NCI-H1105 treated with DMSO at 0.1 percent for 48 hours (cell line): ENCODE data around the gene DLGAP3.
"Not testable (repeated sequence)": the region's sequence is repeated elsewhere in the genome, so short reads cannot be mapped to it uniquely, and the experiment has no call there.

Experiments
- DNase-seq: peaks from one replicate; lab custom pipeline; 2025; lab: John Stamatoyannopoulos, UW

The DLGAP3 gene

DNA sequence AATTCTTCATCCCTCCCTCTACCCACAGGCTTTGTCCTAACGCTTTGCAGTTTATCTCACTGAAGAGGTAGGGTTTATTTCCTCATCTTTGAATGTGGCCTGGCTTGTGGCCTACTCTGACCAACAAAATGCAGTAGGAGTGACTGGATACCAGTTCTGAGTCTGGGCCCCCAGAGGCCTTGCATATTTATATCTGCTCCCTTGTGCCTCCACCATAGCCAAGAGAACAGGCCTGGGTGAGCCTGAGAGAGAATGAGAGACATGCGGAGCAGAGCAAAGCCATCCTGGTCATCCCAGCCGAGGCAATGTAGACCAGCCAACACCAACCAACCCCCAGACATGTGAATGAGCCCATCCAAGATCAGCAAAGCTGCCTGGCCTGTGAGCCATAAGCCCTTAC, 100.2 kb downstream of the DLGAP3 start:
- DNase-seq, result no peak

DNA sequence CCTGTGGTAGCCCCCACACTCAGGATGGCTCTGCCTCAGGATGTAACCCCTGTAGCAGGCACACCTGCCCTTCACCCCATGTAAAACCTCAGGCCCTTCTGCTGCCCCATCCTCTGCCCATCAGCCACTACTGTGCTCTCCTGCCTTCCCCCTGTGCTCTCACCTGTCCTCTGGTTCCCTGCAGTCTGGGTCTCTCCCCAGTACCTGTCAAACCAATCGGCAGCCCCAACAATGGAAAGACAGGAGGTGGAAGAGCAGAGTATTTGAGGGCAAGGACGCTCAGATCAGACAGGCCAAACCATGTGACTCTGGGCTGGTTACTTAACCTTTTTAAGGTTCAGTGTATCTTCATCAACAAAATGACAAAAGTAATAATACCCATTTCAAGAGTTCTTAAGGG, 100.8 kb downstream of the DLGAP3 start:
- no peak for DNase-seq

DNA sequence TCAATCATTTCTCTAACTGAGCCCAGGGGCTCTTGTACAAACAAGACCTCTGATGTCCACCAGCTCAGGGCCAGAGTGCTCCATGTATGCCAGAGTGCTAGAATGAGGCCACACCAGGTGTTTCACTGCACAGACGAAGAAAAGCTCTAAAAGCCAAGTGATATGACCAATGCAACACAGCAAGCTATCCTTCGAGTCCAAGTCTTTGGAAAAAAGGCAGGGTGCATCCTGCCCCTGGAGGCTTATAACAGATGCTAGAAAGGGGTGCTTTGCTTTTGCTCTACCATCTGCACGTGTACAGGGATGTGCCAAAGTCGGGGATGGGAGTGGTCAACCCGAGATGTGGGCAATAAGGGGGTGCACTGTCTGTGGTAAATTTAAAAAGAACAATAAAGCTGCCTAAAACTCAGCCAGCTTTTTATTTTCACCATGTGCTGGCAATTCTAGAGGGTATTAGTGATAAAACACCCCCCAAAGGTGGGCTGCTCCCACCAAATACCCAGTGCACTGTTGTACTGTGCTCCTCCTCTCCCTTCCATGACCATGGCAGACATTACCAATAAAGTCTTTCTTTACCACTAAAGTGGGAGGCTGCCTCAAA, 102.0 kb downstream of the DLGAP3 start:
- DNase-seq, result no peak

DNA sequence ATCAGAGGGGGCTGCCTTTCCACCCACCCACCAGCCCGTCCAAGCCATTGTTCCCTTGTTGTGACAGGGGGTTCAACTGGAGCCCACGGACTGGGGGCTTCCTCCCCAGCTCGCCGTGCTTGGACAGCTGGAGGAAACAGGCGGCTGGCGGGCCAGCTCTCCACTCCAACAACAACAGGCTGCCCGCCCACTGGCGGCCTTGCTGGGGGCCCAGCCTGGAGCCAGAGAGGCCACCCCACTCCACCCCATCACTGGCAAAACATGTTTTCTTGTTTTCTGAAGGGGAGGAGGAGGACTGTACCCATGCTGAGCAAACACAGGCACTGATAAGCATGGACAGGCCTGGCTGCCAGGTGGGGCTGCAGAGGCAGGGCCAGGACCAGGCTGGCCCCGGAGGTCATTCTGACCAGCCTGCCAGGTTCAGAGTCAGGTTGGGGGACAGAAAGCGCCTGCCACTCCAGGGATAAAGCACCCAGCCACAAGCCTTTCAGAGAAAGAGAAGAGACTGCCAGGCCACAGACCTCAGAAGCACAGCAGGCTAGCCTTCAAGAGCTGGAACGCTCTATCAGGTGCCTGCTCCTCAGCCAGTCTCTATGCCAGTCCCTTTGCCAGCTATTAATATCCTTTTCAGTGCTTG, 103.9 kb downstream of the DLGAP3 start:
- no peak for DNase-seq

DNA sequence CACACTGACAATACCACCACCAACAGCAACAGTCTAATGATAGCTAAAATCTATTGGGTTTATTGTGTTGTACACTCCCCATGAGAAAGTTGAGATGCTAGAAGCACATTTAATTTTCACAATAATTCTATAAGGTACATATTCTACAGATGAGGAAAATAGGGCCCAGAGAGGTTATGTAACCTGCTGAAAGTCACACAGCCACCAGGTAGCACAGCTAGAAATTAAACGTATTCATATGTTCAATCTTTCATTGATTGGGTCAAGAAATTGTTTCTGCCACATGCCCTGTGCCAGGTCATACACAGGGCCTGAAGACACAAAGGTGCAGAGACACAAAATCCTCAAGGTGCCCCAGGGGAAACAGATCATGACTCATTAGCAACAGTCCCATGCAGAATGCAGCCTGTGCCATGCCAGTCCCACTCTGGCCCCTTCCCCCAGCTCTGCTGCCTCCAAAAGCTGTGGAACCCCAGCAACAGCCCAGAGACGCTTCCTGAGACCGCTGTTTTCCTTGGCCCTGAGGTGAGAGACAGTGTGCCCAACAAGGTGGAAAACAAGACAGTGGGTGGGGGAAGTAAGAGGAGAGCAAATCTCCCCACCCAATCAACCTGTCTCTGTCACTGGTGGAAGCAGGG, 104.5 kb downstream of the DLGAP3 start:
- DNase-seq, result no peak

DNA sequence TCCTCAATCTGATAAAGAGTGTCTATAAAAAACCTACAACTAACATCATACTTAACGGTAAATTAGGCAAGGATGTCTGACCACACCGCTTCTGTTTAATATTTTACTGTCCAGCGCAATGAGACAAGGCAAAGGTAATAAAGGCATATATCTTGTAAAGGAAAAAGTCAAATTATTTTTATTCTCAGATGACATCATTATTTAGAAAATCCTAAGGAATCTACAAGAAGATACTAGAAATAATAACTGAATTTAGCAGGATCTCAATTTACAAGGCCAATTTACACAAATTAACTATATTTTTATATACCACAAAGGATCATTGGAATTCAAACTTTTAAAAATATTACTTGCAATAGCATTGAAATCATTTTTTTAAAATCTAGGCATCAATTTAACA, 107.2 kb downstream of the DLGAP3 start:
- no peak for DNase-seq

DNA sequence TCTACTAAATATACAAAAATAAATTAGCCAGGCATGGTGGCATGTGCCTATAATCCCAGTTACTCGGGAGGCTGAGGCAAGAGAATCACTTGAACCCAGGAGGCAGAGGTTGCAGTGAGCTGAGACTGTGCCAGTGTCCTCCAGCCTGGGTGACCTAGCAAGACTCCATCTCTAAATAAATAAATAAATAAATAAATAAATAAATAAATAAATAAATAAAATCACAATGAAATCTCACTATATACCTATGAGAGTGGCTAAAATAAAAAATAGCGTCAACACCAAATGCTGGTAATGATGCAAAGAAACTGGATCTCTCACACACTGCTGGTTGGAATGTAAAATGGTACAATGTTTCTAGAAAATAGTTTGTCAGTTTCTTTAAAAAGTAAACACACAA, 110.6 kb downstream of the DLGAP3 start:
- DNase-seq, result not testable (repeated sequence)

DNA sequence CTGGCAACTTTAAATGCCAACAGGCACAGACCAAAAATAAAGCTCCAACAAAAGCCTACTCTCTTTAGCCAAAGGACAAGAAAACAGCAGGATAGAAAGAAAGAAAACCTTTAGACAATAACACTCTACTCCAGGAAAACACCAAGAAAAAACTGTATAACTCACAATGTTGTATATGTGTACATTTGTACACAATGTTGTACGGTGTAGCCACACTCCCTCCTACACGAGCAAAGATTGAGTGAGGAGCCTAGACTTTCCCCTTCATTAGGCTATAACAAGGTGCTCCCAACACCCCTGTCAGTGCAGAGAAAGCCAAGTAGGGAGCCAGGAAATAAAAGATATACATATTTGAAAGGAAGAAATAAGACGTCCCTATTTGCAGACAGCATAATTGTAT, 112.7 kb downstream of the DLGAP3 start:
- no peak for DNase-seq

DNA sequence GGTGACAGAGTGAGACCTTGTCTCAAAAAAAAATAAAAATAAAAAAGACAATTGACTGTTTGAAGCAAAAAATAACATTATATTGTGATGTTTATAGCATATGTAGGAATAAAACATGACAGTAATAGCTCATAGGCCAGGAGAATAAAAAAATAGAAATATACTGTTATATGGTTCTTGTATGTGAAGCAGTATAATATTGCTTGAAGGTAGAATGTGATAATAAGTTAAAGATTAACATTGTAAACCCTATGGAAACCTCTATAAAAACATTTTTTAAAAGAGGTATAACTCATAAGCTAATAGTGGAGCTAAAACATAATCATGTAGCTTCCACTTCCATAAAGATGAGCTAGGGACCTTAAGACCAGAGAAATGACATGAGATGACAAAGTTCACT, 113.1 kb downstream of the DLGAP3 start:
- no peak for DNase-seq
